Activated B cell treated with CpG ODN at 0.5 μM for 24 hours (primary cell): ENCODE data around the gene ZSCAN9. TPM values are rescaled to one million over a fixed set of nuclear protein-coding genes. Genes with fewer than 3 reads are reported as not detected.

Source experiments
- ATAC-seq: fragments of 200-7000 bp; cut with Tn5 transposase; one replicate; pipeline ENCODE4 v1.10.0; 2021; ENCODE audit warnings: low read depth, mild to moderate bottlenecking, moderate library complexity
- CTCF ChIA-PET: fragments of 350-600 bp; sonication (Branson Sonifier 250); formaldehyde crosslinking; loops from one replicate; lab custom pipeline; 2021; ENCODE audit warnings: antibody characterized with exemption; lab: Charles Lee
- POLR2A ChIA-PET: fragments of 350-600 bp; sonication (Branson Sonifier 250); formaldehyde crosslinking; loops from one replicate; lab custom pipeline; 2021; ENCODE audit warnings: antibody characterized with exemption; lab: Charles Lee
- DNase-seq: peaks from one replicate; pipeline ENCODE4 v3.0.0; 2022
- H3K27ac Mint-ChIP-seq: one replicate; pipeline ENCODE4 v1.8.0; 2020; ENCODE audit warnings: mixed read lengths
- H3K27me3 Mint-ChIP-seq: one replicate; pipeline ENCODE4 v1.8.0; 2021; ENCODE audit warnings: mixed read lengths
- H3K36me3 Mint-ChIP-seq: one replicate; pipeline ENCODE4 v1.8.0; 2021; ENCODE audit warnings: low read depth, mixed read lengths
- H3K4me1 Mint-ChIP-seq: one replicate; pipeline ENCODE4 v1.8.0; 2021; ENCODE audit warnings: mixed read lengths
- H3K4me3 Mint-ChIP-seq: one replicate; pipeline ENCODE4 v1.8.0; 2020; ENCODE audit warnings: mild to moderate bottlenecking, mixed read lengths
- H3K9me3 Mint-ChIP-seq: one replicate; pipeline ENCODE4 v1.8.0; 2020; ENCODE audit warnings: mixed read lengths
- CTCF ChIP-seq: fragments of 200-600 bp; IDR thresholded peaks from one replicate; pipeline ENCODE4 v1.8.0; 2022; ENCODE audit warnings: antibody characterized with exemption, mild to moderate bottlenecking
- intact Hi-C: fragments of 100-400 bp; cut with micrococcal nuclease; formaldehyde crosslinking; loops from one replicate; pipeline ENCODE4 v1.15.1; 2024
- total RNA-seq: library from RNA; stranded (reverse); gene quantifications from 2 replicates; pipeline ENCODE4 v1.2.3, GENCODE V29; 2022

Gene ZSCAN9
- 25.9 and 30.3 TPM in 2 replicates for total RNA-seq

GRCh38 chr6:28225056-28225834 lies at the start of gene ZSCAN9:
Gene ZSCAN9 (plus strand): TSS chr6:28225275. CDS start chr6:28227085, 1,810 bp downstream.
- ATAC-seq (peak; percentile 89), DNase-seq (peak; percentile 52)
- H3K27me3 Mint-ChIP-seq = peaks cover 21% of the 10 kb centered on the region
- H3K36me3 Mint-ChIP-seq = peaks cover 36% of the 10 kb centered on the region
- POLR2A ChIA-PET = interaction anchor here (1.0 to 2.2 kb wide), 4 partner anchors 27 to 121 kb away, joined by 3 to 11 read pairs (median 5); partner anchors contain the start of genes ZKSCAN4 and ZKSCAN8
- CTCF ChIA-PET = no interaction called here
- no peak for TF ChIP-seq CTCF
- peaks cover 21% of the 10 kb centered on the region for H3K4me1 Mint-ChIP-seq
- H3K9me3 Mint-ChIP-seq = no peaks in the 10 kb centered on the region
- H3K4me3 Mint-ChIP-seq = peak within 1 kb of the TSS; percentile 88
- peak within 1 kb of the TSS; percentile 68 for H3K27ac Mint-ChIP-seq
- intact Hi-C loops = loop anchor here (1.0 to 2.0 kb wide), 5 partner anchors 27 to 174 kb away; partner anchors contain the start of genes PGBD1, ZKSCAN4 and ZSCAN12

GRCh38 chr6:28176373-28176772 lies 48.7 kb upstream of the ZSCAN9 start:
- Mint-ChIP-seq H3K27me3 (peaks cover 38% of the 10 kb centered on the region), H3K4me3 (no peak overlapping the region), H3K36me3 (no peaks in the 10 kb centered on the region), H3K9me3 (peaks cover 4% of the 10 kb centered on the region), H3K27ac (no peak overlapping the region), H3K4me1 (no peaks in the 10 kb centered on the region)
- POLR2A ChIA-PET = no interaction called here
- ATAC-seq = no peak
- CTCF ChIA-PET = no interaction called here
- intact Hi-C loops = no loop called here
- DNase-seq = no peak
- no peak for TF ChIP-seq CTCF

GRCh38 chr6:28182255-28182654 lies 42.8 kb upstream of the ZSCAN9 start:
- no peak for DNase-seq
- no peak overlapping the region for H3K4me3 Mint-ChIP-seq
- H3K9me3 Mint-ChIP-seq = peaks cover 26% of the 10 kb centered on the region
- peaks cover 24% of the 10 kb centered on the region for H3K27me3 Mint-ChIP-seq
- CTCF ChIA-PET = no interaction called here
- H3K36me3 Mint-ChIP-seq = no peaks in the 10 kb centered on the region
- no peaks in the 10 kb centered on the region for H3K4me1 Mint-ChIP-seq
- TF ChIP-seq CTCF = no peak
- no peak for ATAC-seq
- POLR2A ChIA-PET = no interaction called here
- no peak overlapping the region for H3K27ac Mint-ChIP-seq
- intact Hi-C loops = no loop called here

- no peak for DNase-seq
- Mint-ChIP-seq H3K27ac (no peak overlapping the region), H3K36me3 (peaks cover 5% of the 10 kb centered on the region), H3K27me3 (no peaks in the 10 kb centered on the region), H3K9me3 (peaks cover 45% of the 10 kb centered on the region), H3K4me1 (no peaks in the 10 kb centered on the region), H3K4me3 (no peak overlapping the region)
- no peak for TF ChIP-seq CTCF
- ChIA-PET POLR2A (no interaction called here), CTCF (no interaction called here)
- no peak for ATAC-seq
- intact Hi-C loops = no loop called here
Measured at GRCh38 chr6:28188111-28188979, 36.7 kb upstream of the ZSCAN9 start.

- Mint-ChIP-seq H3K9me3 (peaks cover 25% of the 10 kb centered on the region), H3K27me3 (peaks cover 50% of the 10 kb centered on the region), H3K4me1 (peaks cover 2% of the 10 kb centered on the region), H3K4me3 (no peak overlapping the region), H3K27ac (no peak overlapping the region), H3K36me3 (peaks cover 5% of the 10 kb centered on the region)
- ChIA-PET CTCF (no interaction called here), POLR2A (no interaction called here)
- ATAC-seq = no peak
- DNase-seq = no peak
- intact Hi-C loops = no loop called here
- no peak for TF ChIP-seq CTCF
Measured at GRCh38 chr6:28200020-28200419, 25.1 kb upstream of the ZSCAN9 start.
